Left lobe of liver (tissue), 2 donors: ENCODE data around the gene PADI6. TPM values are rescaled to one million over a fixed set of nuclear protein-coding genes. Genes with fewer than 3 reads are reported as not detected.

Experiments used
- ATAC-seq: fragments of 200-7000 bp; cut with Tn5 transposase; one replicate; pipeline ENCODE4 v1.9.1; 2020; ENCODE audit warnings: mild to moderate bottlenecking, moderate library complexity
- DNase-seq: peaks from one replicate; pipeline ENCODE4 v3.0.0-alpha.2; 2020; ENCODE audit warnings: low spot score
- total RNA-seq: library from RNA; stranded (reverse); gene quantifications from one replicate; pipeline ENCODE4 v1.2.1, GENCODE V29; 2021
- donor health status: DM: no; HTN: no; CAD: no; lungs with moderate emphysema.
- donor health status: DM: no; HTN: yes; CAD: no.

PADI6 gene
- total RNA-seq, 1 donor from 2014 or later, result not detected

- no peak for ATAC-seq
- no peak for DNase-seq
Measured at GRCh38 chr1:17433261-17433660, 61.3 kb downstream of the PADI6 start.

- DNase-seq (no peak), ATAC-seq (no peak)
Measured at GRCh38 chr1:17434016-17434415, 62.0 kb downstream of the PADI6 start.

GRCh38 chr1:17434601-17435000 is 62.6 kb downstream of the PADI6 start:
- ATAC-seq (no peak), DNase-seq (no peak)

GRCh38 chr1:17436380-17437174 is 64.6 kb downstream of the PADI6 start:
- ATAC-seq (peak; percentile 35), DNase-seq (no peak)

GRCh38 chr1:17437260-17437579 is 65.2 kb downstream of the PADI6 start:
- ATAC-seq, result no peak
- no peak for DNase-seq

- ATAC-seq, result peak; percentile 64
Measured at GRCh38 chr1:17437580-17438317, 65.8 kb downstream of the PADI6 start.

GRCh38 chr1:17438318-17439249 is 66.6 kb downstream of the PADI6 start:
- peak; percentile 72 for DNase-seq
- ATAC-seq, result peak; percentile 61

More at GRCh38 chr1:17437580-17438317, 65.8 kb downstream of the PADI6 start:
- DNase-seq, result peak; percentile 58

GRCh38 chr1:17439250-17440073 is 67.5 kb downstream of the PADI6 start, which contains the start of gene RCC2:
RCC2 (minus strand) TSS chr1:17439677; CDS start chr1:17438514, 1,163 bp downstream.
- peak; percentile 80 for ATAC-seq
- DNase-seq, result peak; percentile 67

- no peak for DNase-seq
- no peak for ATAC-seq
Measured at GRCh38 chr1:17440074-17440826, 68.3 kb downstream of the PADI6 start.

- ATAC-seq (no peak), DNase-seq (no peak)
Measured at GRCh38 chr1:17440827-17441168, 68.8 kb downstream of the PADI6 start.

GRCh38 chr1:17441265-17441992 is 69.4 kb downstream of the PADI6 start:
- ATAC-seq (no peak), DNase-seq (no peak)

GRCh38 chr1:17441993-17442357 is 70.0 kb downstream of the PADI6 start:
- ATAC-seq (no peak), DNase-seq (no peak)

- ATAC-seq (no peak), DNase-seq (no peak)
Measured at GRCh38 chr1:17442841-17443240, 70.8 kb downstream of the PADI6 start.

- ATAC-seq, result no peak
Measured at GRCh38 chr1:17447501-17447992, 75.6 kb downstream of the PADI6 start.

More at GRCh38 chr1:17447501-17447992, 75.6 kb downstream of the PADI6 start:
- no peak for DNase-seq

Other genes starting within 250 kb of the PADI6 start
- gene PADI1, start 167.1 kb upstream of the PADI6 start, total RNA-seq, result not detected
- gene PADI3, start 123.1 kb upstream of the PADI6 start, total RNA-seq, result not detected
- 0.45 TPM for gene PADI4, start 64.0 kb upstream of the PADI6 start, total RNA-seq
- gene RCC2, start 67.5 kb downstream of the PADI6 start, total RNA-seq, result 8.0 TPM
- 126 TPM for gene ARHGEF10L, start 167.5 kb downstream of the PADI6 start, total RNA-seq